A549 (cell line): Measurements from ENCODE around the gene HNF4A.

Experiments used
- NR3C1 ChIP-seq: fragments of >200 bp; sonication (Bioruptor Twin); formaldehyde crosslinking; IDR thresholded peaks from 3 replicates; pipeline ENCODE4 v1.6.1; 2017
- POLR2A ChIP-seq: IDR thresholded peaks from 2 replicates; pipeline ENCODE4 v1.6.1; 2012; ENCODE audit warnings: mild to moderate bottlenecking, low read length
- SMC3 ChIP-seq: fragments of >200 bp; sonication (Bioruptor Twin); formaldehyde crosslinking; IDR thresholded peaks from 3 replicates; pipeline ENCODE4 v1.6.1; 2018; ENCODE audit warnings: inconsistent platforms
- TF ChIP-seq, protein P1 (sequence below): fragments of >200 bp; sonication (Bioruptor Twin); formaldehyde crosslinking; IDR thresholded peaks from 3 replicates; pipeline ENCODE4 v1.6.1; 2016

DNA sequence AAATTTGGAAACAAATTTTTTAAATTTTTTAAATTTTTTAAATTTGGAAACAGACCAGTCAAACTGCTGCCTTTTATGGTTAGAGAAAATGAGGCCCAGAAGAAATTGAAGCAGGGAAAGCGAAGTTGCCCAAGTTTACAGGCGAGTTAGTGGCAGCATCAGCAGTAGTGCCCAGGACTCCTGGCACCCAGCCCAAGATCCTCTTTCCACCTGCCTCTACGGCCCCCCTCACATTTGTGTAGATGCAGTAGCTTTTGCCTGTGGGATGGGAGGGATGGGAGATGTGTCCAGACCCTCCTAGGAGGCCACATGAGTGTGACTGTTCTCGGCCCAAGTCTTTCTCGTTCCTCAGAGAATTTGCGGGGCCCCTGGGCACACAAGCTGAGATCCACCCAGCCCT lies 49.8 kb downstream of the HNF4A start:
- TF ChIP-seq SMC3 (no peak), POLR2A (no peak), NR3C1 (no peak)
- TF ChIP-seq, protein P1, sequence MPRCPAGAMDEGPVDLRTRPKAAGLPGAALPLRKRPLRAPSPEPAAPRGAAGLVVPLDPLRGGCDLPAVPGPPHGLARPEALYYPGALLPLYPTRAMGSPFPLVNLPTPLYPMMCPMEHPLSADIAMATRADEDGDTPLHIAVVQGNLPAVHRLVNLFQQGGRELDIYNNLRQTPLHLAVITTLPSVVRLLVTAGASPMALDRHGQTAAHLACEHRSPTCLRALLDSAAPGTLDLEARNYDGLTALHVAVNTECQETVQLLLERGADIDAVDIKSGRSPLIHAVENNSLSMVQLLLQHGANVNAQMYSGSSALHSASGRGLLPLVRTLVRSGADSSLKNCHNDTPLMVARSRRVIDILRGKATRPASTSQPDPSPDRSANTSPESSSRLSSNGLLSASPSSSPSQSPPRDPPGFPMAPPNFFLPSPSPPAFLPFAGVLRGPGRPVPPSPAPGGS, result no peak
